HG02885 (cell line): ENCODE results near the gene SCAF1.
A peak's percentile ranks its signal among the peaks of the same experiment; 100 is the strongest.

Experiments
- ATAC-seq: cut with Tn5 transposase; IDR thresholded peaks from one replicate; pipeline ENCODE4 v1.9.1; 2021; ENCODE audit warnings: mild to moderate bottlenecking; ENCODE audit not compliant: unreplicated experiment, poor library complexity

Gene SCAF1

DNA sequence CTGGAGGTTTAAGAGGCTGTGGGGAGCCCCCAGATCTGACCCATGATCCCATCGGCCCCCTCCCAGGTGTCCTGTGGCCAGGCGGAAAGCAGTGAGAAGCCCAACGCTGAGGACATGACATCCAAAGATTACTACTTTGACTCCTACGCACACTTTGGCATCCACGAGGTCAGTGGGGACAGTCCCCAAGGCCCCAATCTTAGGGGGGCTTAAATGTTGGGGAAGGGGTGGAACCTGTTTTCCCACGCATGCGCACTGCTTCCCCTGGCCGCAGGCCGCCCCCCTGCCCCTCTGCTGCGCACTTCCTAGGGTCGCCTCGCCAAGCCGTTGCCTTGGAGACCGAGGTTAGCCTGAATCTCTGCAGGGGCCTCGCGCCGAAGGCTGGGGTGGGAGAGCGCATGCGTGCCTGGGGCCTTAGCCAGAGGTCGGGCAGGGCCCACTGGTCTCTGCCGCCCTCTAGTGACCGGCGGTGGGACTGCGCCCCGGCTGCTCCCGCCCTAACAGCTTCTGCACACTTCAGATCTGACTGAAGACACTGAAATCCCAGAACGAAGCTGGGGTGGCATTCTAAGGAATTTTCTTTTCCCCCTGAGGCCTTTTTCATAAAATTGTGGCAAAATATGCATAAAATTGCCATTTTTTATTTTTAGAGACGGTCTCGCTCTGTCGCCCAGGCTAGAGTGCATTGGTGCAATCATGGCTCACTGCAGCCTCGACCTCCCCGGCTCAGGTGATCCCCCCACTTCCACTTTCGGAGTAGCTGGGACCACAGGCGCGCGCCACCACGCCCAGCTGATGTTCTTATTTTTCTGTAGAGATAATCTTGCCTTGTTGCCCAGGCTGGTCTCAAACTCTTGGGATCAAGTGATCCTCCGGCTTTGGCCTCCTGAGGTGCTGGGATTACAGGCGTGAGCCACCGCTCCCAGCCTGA lies 38.7 kb downstream of the SCAF1 start:
- peak; percentile 22 for ATAC-seq

DNA sequence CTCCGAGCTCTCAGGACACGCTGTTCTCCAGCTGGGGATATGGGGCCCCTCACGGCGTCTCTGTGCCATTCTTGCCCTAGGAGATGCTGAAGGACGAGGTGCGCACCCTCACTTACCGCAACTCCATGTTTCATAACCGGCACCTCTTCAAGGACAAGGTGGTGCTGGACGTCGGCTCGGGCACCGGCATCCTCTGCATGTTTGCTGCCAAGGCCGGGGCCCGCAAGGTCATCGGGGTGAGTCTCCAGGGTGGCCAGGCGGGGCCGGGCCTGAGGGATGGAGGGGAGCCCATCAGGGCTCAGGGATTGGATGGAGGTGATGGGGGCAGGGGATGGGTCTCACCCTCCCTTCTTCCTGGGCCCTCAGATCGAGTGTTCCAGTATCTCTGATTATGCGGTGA lies 39.8 kb downstream of the SCAF1 start:
- no peak for ATAC-seq

DNA sequence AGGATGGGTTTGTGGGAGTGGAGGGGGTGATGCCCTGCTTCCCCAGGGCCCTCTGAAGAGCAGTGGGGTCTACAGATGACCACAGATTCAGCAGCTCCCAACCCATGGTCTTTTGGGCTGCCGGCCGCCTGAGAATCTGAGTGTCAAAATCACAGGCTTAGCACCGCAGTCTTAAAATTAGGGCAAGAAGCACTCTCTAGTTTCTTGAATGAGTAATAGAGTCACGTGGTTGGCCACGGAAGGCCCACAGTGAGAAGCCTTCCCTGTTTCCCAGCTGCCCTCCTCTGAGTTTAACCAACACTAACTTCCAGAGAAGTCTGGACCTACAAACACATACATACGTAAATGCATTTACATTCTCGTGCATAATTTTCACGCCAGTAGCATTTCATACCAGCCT lies 40.3 kb downstream of the SCAF1 start:
- ATAC-seq, result no peak

DNA sequence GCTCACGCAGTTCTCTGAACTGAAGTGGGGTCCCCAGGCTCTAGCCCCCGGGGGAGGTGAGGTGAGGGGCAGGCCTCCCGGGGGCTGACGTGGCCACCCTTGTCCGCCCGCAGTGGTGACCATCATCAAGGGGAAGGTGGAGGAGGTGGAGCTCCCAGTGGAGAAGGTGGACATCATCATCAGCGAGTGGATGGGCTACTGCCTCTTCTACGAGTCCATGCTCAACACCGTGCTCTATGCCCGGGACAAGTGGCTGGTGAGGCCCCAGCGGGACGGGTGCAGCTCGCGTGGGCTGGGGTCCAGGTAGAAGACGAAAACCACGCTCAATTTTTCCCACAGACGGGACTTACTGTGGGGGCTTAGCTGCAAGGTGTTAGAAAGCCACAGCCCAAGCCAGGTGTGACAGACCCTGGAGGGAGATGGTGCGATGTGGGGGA lies 41.8 kb downstream of the SCAF1 start:
- no peak for ATAC-seq

- no peak for ATAC-seq
Measured at GRCh38 chr19:49684251-49684982, 42.4 kb downstream of the SCAF1 start.

DNA sequence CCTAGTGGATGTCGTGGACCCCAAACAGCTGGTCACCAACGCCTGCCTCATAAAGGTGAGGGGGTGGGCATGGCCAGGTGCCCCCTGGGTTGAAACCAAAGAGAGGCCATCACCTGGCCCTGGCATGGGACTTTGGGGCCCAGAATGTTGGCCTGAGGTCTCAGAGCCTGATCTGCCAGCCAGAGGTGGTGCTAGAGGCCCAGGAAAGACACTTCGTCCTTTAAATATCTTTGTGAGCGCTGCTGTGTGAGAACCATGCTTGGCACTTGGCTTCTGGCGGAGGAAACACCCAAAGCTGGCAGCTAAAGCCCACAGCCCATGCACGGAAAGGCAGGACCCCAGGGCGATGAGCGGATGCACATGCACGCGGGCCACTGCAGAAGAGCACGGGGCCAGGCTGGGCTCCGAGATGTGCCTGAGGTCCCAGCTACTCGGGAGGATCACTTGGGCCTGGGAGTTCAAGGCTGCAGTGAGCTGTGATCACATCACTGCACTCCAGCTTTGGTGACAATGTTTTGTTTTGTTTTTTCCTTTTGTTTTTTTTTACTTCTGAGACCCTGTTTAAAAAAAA lies 43.1 kb downstream of the SCAF1 start:
- ATAC-seq, result no peak

DNA sequence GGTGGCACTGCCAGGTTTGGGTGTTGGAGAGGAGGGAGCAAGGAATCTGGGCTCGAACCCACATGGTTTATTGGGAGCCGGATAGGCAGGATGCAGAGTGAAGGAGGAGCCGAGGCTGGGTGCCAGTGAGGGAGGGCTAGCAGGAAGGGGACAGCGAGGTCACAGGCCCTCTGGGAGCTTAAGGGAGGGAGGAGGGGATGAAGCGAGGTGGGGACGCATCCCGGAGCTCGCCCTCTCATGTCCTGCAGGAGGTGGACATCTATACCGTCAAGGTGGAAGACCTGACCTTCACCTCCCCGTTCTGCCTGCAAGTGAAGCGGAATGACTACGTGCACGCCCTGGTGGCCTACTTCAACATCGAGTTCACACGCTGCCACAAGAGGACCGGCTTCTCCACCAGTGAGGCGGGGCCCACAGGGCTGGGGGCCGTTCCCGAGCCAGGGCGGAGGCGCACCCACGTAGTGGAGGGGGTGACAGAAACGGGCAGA lies 43.9 kb downstream of the SCAF1 start:
- no peak for ATAC-seq

DNA sequence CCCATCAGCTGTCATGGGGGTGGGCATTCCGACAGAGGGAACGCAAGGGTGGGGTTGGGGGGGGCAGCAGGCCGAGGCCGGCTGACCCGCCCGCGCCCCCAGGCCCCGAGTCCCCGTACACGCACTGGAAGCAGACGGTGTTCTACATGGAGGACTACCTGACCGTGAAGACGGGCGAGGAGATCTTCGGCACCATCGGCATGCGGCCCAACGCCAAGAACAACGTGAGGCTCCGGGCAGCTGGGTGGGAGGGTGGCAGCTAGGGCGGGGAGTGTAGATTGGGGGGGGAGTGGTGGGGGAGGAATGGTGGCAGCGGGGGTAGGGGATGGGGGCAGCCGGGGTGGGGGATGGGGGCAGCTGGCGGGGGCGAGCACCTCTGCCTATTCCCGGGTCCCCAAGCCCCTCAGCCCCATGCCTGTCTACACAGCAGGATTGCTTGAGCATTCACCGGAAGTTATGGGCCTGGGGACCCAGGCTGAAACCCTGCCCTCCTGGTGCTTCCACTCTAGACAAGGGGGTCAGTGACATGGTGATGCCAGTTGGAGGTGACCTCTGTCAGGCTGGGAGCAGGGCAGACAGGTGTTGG lies 44.6 kb downstream of the SCAF1 start:
- ATAC-seq, result no peak

DNA sequence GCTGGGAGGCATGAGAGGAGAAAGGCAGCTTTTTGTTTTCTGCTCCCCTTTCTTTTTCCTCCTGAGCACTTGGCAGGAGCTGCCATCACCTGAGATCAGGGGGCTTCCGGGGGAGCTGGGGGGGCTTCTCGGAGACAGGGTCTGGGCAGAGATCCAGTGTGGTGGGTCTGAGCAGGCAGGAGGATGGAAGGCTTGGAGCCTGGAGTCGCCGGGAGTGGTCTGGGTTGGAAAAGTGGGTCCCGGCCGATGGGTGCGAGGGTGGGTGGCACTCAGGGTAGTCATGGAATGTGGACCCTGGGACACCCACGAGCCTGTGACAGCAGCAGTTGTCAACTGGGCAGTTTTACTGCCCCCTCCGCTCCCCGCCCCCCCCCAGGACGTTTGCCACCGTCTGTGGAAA lies 45.1 kb downstream of the SCAF1 start:
- no peak for ATAC-seq

GRCh38 chr19:49687566-49688316 lies 45.7 kb downstream of the SCAF1 start:
- ATAC-seq, result no peak

GRCh38 chr19:49688531-49689132 lies 46.6 kb downstream of the SCAF1 start:
- ATAC-seq, result no peak

GRCh38 chr19:49689133-49690078 lies 47.4 kb downstream of the SCAF1 start, which contains the start of gene ADM5:
Gene ADM5, plus strand, starts transcription at chr19:49689594. Its CDS starts 244 bp downstream, at chr19:49689838.
- ATAC-seq, result no peak

GRCh38 chr19:49690079-49690655 lies 48.2 kb downstream of the SCAF1 start:
- ATAC-seq, result no peak

DNA sequence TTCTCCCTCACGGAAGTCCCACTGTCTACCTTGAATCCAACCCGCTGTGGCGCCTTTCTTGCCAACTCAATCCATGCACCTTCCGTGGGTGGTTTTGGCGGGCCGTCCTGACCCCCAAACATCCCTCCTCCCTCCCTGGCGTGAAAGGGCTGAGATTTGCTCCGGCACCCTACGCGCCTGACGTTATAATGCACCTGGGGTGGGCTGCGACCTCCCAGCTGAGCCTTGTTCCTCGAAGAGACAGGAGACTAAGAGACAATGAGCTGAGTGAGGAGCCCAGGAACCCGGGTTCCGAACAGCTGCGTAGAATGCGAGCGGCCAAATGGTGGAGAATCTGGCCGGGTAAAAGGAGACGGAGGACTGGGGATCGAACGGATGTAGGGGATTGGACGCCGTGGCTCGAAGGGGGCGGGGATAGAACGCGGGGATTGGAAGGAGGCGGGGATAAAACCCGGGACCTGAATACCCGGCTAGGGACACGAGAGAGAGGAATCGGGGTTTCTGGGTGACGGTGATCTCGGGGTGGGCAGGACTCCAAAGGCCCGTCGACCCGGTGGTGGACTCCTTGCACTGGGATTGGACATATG lies 48.7 kb downstream of the SCAF1 start, which contains the start of gene CPT1C:
Gene CPT1C (plus strand): TSS at position 461 of the 587 bp plus-strand sequence. CDS start 1,137 bp downstream, outside the sequence.
- no peak for ATAC-seq

DNA sequence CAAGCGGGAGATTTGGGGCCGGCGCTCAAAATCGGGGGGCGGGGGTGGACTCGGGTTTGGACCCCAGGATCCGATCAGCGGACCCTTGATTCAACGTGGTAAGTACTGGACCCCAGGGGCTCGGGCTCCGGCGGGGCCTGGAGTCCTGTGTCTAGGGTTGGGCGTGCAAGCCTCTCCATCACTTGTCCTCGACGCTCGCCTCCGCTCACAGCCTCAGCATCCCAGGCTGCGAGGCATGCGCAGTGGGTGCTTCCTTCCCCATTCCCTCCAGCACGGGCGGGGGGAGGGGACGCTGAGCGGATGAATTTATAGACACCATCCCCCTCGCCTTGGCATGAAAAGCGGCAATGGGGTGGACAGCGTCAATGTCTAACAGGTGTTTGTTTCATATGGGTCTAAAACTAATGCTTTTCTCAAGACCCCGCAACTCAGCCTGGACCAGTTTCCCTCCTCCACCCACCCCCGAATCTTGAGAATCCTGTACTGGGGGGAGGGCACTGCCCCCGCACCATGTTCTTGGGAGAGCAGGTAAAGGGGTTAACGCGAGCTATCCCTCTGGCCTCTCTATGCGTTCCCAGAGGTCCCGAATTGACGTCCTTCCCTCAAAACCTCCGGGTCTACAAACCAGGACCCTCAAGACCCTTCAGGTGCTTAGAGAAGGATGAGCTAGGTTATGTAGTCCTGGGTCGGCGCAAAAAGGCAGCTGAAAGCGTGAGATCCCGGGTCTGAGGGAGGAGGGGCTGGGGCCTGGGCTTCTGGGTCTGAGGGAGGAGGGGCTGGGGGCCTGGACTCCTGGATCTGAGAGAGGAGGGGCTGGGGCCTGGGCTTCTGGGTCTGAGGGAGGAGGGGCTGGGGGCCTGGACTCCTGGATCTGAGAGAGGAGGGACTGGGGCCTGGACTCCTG lies 49.5 kb downstream of the SCAF1 start:
- no peak for ATAC-seq

DNA sequence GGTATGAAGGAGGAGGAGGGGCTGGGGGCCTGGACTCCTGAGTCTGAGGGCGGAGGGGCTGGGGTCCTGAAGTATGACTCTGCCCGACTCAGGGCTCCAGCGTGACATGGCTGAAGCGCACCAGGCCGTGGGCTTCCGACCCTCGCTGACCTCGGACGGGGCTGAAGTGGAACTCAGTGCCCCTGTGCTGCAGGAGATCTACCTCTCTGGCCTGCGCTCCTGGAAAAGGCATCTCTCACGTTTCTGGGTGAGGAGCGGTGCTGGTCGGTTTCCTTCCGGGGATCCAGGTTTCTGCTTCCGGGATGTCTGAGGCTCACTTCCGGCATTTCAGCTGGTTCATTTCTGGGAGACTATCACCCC lies 50.1 kb downstream of the SCAF1 start:
- no peak for ATAC-seq

- no peak for ATAC-seq
Measured at GRCh38 chr19:49696115-49696514, 54.1 kb downstream of the SCAF1 start.
